Measurements from ENCODE around the gene RNF4.
"Not testable (repeated sequence)": the region's sequence is repeated elsewhere in the genome, so short reads cannot be mapped to it uniquely, and the experiment has no call there.

The RNF4 gene

DNA sequence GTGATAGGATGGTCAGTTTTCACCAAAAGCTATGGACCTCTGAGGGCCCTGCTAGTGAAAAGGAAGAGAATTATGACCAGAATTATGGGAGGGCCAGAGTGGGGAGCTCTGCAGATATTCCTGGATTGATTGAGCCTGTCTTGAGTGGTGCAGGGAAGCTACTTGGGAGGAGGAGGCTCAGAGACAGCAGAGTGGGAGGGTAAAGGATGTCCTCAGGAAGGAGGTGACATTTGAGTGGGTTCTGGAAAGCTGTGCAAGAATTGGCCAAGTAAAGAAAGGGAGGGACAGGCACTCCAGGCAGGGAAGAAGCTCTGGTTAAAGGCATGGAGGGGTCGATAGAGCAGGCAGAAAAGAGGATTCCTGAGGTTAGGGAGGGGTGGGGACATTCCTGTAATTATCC, 24.1 kb downstream of the RNF4 start:
- no peak for DNase-seq

DNA sequence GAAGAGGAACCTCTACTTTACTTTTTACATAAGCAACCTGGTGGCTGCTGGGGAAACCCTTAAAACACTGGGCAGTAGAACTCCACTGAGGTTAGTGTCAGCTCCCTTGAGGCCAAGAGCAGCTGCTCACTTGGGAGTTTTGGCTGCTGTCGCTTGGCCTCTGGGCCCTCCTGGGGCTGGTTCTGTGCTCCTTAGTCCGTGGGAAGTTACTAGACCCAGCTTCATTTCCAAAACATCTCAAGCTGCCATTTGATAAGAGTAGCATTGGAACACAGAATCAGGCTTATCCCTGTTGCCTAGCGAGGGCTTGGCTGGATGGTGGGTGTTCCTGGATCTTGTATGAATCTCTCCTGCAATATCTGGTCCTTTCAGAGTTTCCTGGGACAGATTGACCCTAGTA, 26.1 kb downstream of the RNF4 start:
- no peak for DNase-seq

DNA sequence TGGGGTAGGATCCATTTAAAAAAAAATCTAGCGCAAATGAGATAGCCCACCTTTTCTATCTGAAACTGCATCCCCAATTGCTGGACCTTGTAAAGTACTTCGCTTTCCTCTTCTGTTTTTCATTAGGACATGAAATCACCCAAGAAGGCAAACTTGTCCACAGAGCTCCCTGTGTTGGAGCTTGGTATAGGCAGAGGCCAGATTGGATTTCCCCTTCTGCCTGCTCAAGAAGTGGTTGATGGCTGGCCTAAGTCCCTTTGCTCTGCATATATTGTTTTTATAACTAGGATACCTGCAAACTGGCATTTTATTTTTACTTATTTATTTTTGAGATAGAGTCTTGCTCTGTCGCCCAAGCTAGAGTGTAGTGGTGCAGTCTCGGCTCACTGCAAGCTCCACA, 28.4 kb downstream of the RNF4 start:
- no peak for DNase-seq

DNA sequence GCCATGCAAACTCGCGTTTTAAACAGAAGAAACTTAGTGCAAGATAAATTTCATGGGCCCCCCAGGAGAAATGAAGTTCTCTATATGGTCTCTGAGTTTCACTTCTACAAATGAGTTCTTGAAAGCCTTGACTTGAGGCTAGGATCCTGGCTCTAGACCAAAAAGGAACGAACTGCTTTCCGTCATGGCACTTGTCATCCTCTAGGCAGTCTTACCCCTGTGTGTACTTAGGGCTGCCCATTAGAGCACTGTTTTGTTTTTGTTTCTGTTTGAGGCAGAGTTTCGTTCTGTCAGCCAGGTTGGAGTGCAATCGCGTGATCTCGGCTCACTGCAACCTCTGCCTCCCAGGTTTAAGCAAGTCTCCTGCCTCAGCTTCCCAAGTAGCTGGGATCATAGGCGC, 29.0 kb downstream of the RNF4 start:
- DNase-seq, result no peak

DNA sequence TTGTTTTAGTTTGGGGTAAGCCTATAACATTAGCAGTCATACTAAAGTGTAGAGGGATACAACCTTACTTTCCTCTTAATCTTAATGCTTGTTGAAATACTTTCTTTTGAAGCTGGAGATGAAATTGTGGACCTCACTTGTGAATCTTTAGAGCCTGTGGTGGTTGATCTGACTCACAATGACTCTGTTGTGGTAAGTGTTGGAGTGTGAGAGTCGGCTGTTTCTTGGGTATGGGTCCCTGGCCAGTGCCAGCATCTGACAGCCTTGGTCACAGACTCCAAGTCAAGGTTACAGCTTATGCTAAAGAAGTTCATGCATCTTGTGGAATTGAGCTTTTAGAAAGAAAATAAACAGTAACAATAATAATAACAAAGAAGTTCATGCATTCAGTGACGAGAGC, 31.6 kb downstream of the RNF4 start:
- no peak for DNase-seq

DNA sequence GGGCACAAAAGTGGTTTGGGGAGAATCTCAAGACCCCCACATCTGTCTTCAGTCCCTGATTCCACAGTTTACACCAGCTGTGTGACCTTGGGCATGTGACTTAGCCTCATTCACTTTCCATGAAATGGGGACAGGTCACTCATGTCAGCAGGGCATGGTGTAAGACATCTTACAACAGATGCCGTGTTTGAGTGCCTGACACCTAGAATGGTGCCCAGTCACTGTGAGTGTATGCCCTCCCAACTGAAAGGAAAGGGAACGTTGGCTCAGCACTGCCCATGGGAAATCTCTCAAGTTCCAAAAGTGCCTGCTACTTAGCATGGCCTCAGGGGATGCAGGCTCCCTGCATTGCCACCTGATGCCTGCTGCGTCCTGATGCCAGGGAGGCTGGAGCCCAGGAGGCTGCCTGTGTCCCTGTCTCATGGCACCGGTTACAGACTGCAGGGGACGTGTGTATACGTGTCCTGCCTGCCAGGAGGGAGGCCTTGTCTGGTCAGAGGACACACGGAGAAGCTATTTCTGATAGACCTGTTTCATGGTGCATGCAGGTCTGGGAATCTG, 32.2 kb downstream of the RNF4 start:
- no peak for DNase-seq

DNA sequence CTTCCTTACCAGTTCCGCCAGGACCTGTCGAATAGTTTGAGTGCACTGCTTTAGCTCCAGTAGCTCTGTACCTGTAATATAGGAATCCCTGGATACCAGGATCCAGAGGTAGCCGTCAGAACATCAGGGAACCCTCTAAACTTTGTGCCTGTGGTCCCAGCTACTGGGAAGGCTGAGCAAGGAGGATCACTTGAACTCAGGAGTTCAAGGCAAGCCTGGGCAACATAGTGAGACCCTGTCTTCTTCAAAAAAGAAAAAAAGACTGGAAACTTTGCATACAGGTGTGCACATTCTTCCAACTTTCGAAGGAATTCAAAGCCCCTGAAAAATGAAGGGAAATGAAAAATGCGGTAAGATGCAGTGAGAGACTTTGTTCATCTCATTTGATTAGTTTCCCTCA, 34.9 kb downstream of the RNF4 start:
- DNase-seq, result no peak

DNA sequence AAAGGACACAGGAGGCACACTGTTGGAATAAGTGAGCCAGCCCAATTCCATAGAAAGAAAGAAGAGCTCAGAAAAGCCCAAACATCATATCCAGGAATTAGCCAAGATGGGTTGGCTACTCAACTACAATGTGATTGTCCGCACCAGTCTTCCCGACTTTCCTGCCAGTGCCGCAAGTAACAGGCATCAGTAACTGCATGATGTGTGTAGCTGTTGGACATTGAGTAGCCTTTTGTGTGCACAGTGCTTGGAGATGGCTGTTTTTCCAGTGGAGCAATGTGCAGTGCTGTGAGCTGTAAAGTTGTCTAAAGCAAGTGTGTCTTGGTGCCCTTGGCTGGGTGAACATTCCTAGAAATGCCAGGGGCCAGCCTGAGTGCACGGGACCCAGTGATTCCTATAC, 38.4 kb downstream of the RNF4 start:
- DNase-seq, result no peak

DNA sequence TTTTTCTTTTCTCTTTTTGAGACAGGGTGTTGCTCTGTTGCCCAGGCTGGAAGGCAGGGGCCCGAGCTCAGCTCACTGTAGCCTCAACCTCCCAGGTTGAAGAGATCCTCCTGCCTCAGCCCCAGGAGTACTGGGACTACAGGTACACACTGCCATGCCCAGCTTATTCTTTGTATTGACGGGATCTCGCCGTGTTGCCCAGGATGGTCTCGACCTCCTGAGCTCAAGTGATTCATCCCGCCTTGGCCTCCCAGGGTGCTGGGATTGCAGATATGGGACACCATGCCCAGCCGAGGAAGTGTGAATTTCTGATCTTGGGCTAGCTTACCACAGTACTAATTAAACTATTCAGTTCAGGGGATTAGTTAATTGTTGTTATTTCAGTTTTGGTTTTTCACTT, 38.9 kb downstream of the RNF4 start:
- DNase-seq, result no peak

DNA sequence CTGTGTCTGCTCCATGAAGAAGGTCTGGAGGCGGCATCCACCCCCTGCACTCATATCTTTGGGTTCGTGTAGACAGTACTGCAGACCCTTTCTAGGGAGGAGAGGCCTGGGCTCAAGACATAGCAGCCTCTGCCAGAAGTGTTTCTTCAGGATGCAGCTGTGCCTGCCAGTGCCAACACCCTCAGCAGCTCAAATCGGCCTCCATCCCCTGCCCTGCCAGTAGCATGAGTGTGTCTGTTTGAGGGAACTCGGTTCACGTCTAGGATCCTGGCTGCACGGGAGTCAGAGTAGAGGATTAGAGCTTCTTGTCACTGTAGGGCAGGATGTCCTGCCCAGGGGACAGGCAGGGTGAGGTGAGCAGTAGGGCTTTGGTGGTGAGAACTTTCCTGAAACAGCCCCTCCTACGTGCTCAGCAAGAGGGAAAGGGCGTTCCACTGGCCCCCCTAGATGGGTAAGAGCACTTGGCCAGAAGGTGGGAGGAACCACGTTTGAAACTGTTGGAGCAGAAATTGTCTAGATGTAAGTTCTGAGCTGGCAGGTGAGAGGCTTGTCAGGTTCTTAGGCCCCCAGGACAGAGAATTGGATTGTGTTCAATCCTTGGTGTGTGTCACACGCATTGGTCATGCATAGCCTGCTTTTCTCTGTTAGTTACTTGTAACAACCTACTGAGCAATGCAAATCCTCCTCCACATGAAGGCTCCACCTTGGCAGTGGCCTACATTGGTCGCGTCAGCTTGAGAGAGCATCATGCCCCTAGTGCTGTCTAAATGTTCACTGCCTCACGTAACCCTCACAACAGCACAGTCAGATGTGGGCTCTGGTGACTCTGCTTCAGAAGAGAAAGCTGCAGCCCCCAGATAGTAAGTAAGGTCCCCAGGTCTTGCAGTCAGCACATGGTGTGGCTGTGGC, 41.7 kb downstream of the RNF4 start:
- no peak for DNase-seq

DNA sequence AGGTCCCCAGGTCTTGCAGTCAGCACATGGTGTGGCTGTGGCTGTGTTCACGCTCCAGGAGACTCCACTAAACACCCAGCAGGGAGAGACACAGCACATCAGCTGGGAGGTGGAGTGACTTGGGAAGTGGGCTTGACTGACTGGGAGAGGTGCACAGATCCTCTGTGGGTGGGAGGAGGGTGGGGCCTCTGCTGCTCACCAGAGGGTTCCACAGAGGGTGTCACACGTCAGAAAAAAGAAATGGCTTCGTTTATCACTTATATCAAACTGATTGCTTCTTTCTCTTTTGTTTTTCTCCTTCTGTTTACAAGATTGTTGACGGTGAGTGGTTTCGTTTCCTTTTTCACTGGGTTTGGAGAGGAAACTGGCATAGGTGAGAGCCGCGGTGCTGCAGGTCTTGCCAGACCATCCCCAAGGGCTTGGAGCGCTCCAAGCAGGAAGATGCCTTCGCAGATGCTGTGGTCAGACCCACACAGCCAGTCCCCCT, 42.8 kb downstream of the RNF4 start:
- peak; percentile 15 for DNase-seq

DNA sequence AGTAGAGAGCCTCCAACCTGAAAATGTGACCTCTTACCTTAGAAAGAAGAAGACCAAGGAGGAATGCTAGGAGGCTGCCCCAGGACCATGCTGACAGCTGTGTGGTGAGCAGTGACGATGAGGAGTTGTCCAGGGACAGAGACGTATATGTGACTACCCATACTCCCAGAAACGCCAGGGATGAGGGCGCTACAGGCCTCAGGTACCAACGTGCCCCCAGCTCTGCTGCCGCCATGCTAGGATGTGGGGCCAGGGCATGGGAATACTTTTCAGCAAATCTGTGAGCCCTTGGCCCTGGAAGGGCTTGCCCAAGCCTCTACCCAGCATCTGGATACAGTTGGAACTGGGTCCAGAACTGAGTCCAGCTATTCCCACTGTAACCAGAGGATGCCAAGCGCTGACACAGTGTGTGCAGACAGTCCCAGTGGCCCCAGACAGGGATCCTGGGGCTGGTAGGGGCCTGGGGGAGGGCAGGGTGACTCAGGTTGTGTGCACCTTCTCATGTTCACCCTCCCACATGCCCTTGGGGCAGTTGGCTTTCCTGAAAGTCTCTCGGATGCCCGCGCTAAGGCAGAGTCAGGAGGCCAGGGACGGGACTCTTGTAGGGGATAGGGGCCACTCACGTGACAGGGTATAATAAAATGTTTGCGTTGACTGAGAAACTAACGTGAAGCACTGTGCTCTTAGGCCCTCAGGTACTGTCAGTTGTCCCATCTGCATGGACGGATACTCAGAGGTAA, 43.7 kb downstream of the RNF4 start:
- DNase-seq, result no peak

DNA sequence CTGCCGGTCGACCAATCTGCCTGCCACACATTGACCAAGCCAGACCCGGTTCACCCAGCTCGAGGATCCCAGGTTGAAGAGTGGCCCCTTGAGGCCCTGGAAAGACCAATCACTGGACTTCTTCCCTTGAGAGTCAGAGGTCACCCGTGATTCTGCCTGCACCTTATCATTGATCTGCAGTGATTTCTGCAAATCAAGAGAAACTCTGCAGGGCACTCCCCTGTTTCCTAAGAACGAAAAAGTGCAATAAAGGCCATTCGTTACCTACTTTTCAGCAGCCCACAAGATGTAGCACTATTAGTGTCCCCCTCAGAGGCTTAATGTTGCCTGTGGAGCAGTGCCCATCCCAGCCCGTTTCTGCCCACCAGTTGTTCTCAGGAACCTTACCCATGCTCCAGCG, 45.3 kb downstream of the RNF4 start:
- DNase-seq, result not testable (repeated sequence)

DNA sequence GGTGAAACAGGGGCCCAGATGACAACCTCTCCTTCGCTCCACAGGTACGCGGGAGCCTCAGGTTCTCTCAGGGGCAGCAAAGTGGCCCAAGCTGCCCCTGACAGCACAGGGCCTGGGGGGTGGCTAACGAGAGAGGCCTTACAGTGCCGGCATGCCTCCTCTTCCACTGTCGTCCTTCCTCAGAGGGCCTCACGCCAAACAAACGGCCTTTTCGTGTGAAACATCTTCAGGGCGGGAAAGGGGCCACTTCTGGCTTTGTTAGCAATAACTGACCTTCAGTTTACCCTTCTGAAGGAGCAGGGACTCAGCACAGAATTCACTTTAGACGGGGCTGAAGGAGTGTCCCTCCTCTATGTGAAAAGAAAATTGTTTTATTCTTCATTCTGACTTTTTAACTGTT, 46.0 kb downstream of the RNF4 start:
- DNase-seq, result not testable (repeated sequence)

DNA sequence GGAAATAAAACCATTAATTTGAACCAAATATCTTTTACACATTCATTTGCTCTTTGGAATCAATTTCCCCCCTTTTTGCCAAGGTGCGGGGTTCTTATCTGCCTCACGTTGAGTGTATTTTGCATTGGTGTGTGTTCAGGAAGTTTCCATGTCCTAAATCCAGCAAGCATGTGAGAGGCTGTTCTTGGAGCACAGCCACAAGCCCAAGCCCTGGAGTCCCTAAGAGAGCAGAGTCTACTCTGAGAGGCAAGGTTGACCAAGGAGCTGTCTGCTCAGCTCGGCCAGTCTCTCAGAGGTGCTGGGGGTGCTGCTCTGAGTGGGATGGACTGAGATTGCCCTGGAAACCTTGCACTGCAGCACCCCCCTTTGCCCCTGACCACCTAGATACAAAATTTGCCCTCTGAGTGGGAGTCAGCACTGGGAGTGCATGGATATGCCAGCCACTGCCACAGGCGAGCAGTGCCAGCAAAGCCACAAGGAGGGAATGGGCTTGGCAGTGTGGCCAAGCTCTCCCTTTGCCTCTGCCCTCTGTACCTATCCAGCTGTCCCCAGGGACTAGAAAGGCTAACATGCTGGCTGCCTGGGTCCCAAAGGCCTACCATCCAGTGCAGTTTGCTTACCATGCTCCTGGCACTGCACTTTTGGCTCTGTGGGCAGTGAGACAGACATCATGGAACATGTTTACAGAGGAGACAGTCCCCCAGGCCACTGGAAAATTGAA, 47.1 kb downstream of the RNF4 start:
- no peak for DNase-seq

DNA sequence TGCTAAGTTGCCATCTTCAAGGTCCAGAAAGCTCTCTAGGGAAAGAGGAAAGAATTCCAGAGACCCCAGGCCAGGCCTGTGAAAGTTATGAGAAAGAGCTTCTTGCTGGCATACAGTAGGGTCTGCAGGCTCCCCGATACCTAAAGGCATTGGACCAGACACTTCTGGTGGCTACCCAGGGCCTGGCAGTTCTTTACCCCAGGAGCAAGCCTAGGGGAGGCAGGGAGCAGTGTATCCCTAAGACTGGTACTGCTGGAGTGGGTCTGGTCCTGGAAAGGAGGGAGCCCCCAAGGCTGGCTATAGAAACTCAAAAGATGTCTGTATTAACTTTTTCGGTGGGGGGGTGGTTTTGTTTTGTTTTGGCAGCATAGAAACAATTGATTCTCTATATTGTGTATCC, 47.7 kb downstream of the RNF4 start:
- no peak for DNase-seq

DNA sequence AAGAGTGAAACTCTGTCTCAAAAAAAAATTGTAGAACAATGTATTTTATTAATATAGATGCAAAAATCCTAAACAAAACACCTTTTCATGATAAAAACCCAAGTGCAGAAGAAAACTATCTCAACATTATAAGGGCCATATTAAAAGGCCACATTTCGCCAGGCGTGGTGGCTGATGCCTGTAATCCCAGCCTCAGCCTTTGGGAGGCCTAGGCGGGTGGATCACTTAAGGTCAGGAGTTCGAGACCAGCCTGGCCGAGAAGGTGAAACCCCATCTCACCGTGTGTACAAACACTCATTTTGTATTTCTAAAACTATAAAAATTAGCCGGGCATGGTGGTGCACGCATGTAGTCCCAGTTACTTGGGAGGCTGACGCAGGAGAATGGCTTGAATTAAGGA, 57.7 kb downstream of the RNF4 start:
- no peak for DNase-seq

DNA sequence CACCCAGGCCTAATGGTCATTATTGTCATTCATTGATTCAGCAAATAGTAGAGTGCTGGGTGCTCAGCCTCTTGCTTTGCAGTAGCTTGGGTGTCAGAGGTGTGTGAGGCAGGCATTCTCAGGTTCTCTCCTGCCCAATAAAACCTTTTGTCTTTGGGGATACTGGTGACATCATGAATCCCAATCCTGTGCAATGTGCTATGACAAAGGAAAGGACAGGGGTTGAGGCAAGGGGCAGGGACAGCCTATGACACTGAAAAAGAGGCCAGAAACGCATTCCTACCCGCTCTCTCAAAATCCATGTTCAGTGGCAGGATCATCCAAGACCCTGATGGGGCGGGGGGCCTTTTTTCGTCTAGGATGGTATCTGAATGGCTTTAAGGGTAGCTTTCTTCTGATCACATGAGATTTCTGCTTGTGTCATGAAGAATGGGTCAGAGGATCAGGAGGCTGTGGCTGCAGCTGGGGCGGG, 66.0 kb downstream of the RNF4 start:
- DNase-seq, result no peak

DNA sequence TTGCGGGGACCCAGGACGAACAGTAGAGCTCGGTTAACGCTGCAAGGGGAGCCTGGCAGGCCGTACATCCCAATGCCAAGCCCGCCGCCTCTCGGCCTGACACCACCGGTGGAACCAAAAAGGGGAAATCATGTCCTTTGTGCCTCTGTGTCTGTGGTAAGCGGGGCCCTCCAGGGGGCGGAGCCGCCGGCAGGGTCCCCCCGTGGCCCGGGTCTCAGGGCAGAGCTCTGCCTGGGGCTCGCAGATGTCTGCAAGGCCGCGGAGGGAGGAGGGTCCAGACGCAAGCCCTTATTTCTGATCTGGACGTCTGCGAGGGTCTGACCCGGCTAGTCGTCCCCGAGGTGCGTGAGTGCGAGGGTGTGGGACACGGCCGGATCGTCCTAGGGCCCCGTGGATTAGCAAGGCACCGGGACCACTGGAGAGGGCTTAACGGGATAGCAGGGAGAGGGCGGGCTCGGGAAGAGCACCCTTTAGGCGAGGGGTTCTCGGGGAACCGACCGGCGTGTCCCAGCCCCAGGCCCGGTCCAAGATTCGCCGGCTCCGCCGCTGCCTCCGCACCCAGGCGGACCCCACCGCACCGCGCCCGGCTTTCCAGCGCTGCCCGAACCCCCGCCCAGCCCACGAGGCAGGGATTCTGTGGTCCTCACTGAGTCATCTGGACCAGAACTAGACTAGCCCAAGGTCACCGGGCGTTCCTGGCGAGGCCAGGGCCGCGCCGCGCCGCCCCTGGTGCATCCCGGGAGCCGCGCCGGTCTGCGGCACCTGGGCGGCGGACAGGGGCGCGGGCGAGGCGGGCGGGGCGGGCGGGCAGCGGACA, 66.7 kb downstream of the RNF4 start:
- peak; percentile 55 for DNase-seq

DNA sequence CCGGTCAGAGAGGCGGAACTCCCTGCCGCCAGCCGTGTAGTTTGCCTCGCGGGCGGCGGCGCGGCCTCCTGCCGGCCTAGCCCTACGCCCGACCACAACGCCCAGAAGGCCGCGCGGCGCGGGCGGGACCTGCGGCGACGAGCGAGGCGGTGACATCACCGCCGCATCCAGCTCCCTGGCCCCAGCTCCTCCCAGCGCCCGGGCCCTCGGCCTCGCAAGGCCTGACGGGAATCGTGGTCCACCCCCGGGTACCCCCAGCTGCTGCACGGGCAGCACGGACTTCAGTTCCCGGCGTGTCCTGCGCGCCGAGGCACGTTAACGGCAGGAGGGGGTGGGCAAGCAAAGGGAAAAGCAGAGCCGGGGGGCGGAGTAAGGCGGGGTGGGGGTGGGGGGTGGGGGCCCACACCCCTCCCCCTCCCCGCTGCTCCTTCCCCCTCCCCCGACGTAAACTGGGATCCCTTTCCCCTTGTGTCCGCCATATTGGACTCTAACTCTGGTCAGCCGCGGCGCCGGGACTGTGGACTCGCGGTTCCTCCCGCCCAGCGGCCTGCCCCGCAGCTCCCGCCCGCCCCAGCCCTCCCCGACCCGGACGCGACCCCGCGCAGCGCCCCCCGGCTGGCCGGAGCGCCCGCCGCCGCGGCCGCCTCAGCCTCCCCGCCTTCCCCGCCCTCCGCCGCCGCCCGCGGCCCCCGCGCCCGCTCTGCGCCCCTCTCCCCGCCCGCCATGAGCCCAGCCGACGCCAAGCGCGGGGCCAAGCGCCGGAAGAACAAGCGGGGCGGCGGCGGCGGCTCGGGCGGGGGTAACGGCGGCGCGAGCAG, 67.5 kb downstream of the RNF4 start, which contains the start of gene FAM193A:
TSS of gene FAM193A (plus strand) at position 455 of the 818 bp plus-strand sequence. CDS start at position 724, 269 bp downstream.
- peak; percentile 99 for DNase-seq

Data from CD4-positive, alpha-beta T cell treated with Interleukin-12 subunit alpha and Interleukin-12 subunit beta, for 1 hour (primary cell).